HG02623 (cell line): ENCODE measurements around the gene TACR1.
"Not testable (repeated sequence)": the region's sequence is repeated elsewhere in the genome, so short reads cannot be mapped to it uniquely, and the experiment has no call there.

ENCODE experiments used
- ATAC-seq: cut with Tn5 transposase; IDR thresholded peaks from one replicate; pipeline ENCODE4 v1.9.1; 2021; ENCODE audit warnings: moderate library complexity; ENCODE audit not compliant: unreplicated experiment

TACR1 gene

GRCh38 chr2:75147884-75148283 lies 51.4 kb downstream of the TACR1 start:
- ATAC-seq, result not testable (repeated sequence)

GRCh38 chr2:75146606-75147332 lies 52.6 kb downstream of the TACR1 start:
- no peak for ATAC-seq

- ATAC-seq, result not testable (repeated sequence)
Measured at GRCh38 chr2:75146221-75146605, 53.1 kb downstream of the TACR1 start.

- ATAC-seq, result no peak
Measured at GRCh38 chr2:75142081-75142480, 57.2 kb downstream of the TACR1 start.

GRCh38 chr2:75140288-75140687 lies 59.0 kb downstream of the TACR1 start:
- no peak for ATAC-seq

GRCh38 chr2:75139171-75139570 lies 60.1 kb downstream of the TACR1 start:
- no peak for ATAC-seq

GRCh38 chr2:75138528-75138927 lies 60.8 kb downstream of the TACR1 start:
- ATAC-seq, result no peak

- no peak for ATAC-seq
Measured at GRCh38 chr2:75135776-75136400, 63.4 kb downstream of the TACR1 start.

- ATAC-seq, result no peak
Measured at GRCh38 chr2:75134860-75135259, 64.5 kb downstream of the TACR1 start.

GRCh38 chr2:75133621-75134570 lies 65.4 kb downstream of the TACR1 start:
- no peak for ATAC-seq

GRCh38 chr2:75130171-75130570 lies 69.1 kb downstream of the TACR1 start:
- no peak for ATAC-seq

GRCh38 chr2:75123876-75124275 lies 75.4 kb downstream of the TACR1 start:
- no peak for ATAC-seq

GRCh38 chr2:75113231-75113869 lies 86.0 kb downstream of the TACR1 start:
- no peak for ATAC-seq

- no peak for ATAC-seq
Measured at GRCh38 chr2:75108937-75109482, 90.3 kb downstream of the TACR1 start.

- no peak for ATAC-seq
Measured at GRCh38 chr2:75102011-75102410, 97.3 kb downstream of the TACR1 start.

GRCh38 chr2:75100801-75101151 lies 98.5 kb downstream of the TACR1 start:
- no peak for ATAC-seq

- ATAC-seq, result no peak
Measured at GRCh38 chr2:75100011-75100800, 99.1 kb downstream of the TACR1 start.

GRCh38 chr2:75099521-75099922 lies 99.8 kb downstream of the TACR1 start:
- ATAC-seq, result no peak

GRCh38 chr2:75098856-75099255 lies 100.5 kb downstream of the TACR1 start:
- ATAC-seq, result no peak

- no peak for ATAC-seq
Measured at GRCh38 chr2:75097831-75098230, 101.5 kb downstream of the TACR1 start.
